Measurements from ENCODE around the gene FBXO11. TPM values are rescaled to one million over a fixed set of nuclear protein-coding genes. Genes with fewer than 3 reads are reported as not detected.

FBXO11 gene
- total RNA-seq, 4 donors from 2014 or later, result 19.8 to 80.6 (median 49.8) TPM

- no peaks in the 10 kb centered on the region for H3K9me3 ChIP-seq
- peaks cover 4 to 87% (median 41%) of the 10 kb centered on the region in 4 donors for H3K36me3 ChIP-seq
- H3K4me3 ChIP-seq, result no peak overlapping the region
- TF ChIP-seq POLR2A (IDR thresholded peaks at IDR 0.05) (no peak), CTCF (IDR thresholded peaks at IDR 0.05) (no peak), EP300 (IDR thresholded peaks at IDR 0.05; ENCODE audit: low read depth) (no peak), POLR2AphosphoS5 (IDR thresholded peaks at IDR 0.05) (no peak)
- no peak overlapping the region for H3K27ac ChIP-seq
- intact Hi-C loops (cut with DNase I; ENCODE audit: low total_unique reads), result no loop called here
- H3K27me3 ChIP-seq, result no peaks in the 10 kb centered on the region
- no peak for DNase-seq
- no peaks in the 10 kb centered on the region for H3K4me1 ChIP-seq
- 81 to 100% methylated on average over 1 of the region's 1 CpG for WGBS, 2 donors (ENCODE audit: low coverage in 1 of 2)
- in situ Hi-C loops (cut with MboI; ENCODE audit: low pct_ligation_motif_present in 1 of 4, low pct_unique_long_range_greater_than_20kb in 1 of 4, low sequenced_read_pairs in 3 of 4), result no loop called here
Measured at GRCh38 chr2:47803770-47804169, 102.5 kb downstream of the FBXO11 start.

GRCh38 chr2:47803363-47803762 is 102.9 kb downstream of the FBXO11 start:
- H3K36me3 ChIP-seq, result peaks cover 4 to 85% (median 40%) of the 10 kb centered on the region in 4 donors
- H3K4me3 ChIP-seq, result no peak overlapping the region
- intact Hi-C loops (cut with DNase I; ENCODE audit: low total_unique reads), result no loop called here
- H3K27ac ChIP-seq, result no peak overlapping the region
- no peaks in the 10 kb centered on the region for H3K4me1 ChIP-seq
- TF ChIP-seq CTCF (IDR thresholded peaks at IDR 0.05), result no peak
- TF ChIP-seq EP300 (IDR thresholded peaks at IDR 0.05; ENCODE audit: low read depth), result no peak
- TF ChIP-seq POLR2A (IDR thresholded peaks at IDR 0.05), result no peak
- no peak for TF ChIP-seq POLR2AphosphoS5 (IDR thresholded peaks at IDR 0.05)
- in situ Hi-C loops (cut with MboI; ENCODE audit: low pct_ligation_motif_present in 1 of 4, low pct_unique_long_range_greater_than_20kb in 1 of 4, low sequenced_read_pairs in 3 of 4), result no loop called here
- 94 to 98% methylated on average over 6 to 7 of the region's 7 CpGs for WGBS, 2 donors (ENCODE audit: low coverage in 1 of 2)
- no peaks in the 10 kb centered on the region for H3K9me3 ChIP-seq
- H3K27me3 ChIP-seq, result no peaks in the 10 kb centered on the region
- DNase-seq, result no peak

GRCh38 chr2:47801118-47801517 is 105.2 kb downstream of the FBXO11 start:
- WGBS, 2 donors (ENCODE audit: low coverage in 1 of 2), result 96 to 100% methylated on average over 2 to 3 of the region's 3 CpGs
- intact Hi-C loops (cut with DNase I; ENCODE audit: low total_unique reads) (no loop called here), in situ Hi-C loops (cut with MboI; ENCODE audit: low pct_ligation_motif_present in 1 of 4, low pct_unique_long_range_greater_than_20kb in 1 of 4, low sequenced_read_pairs in 3 of 4) (no loop called here)
- H3K4me3 ChIP-seq, result no peak overlapping the region
- no peaks in the 10 kb centered on the region for H3K4me1 ChIP-seq
- no peak overlapping the region for H3K27ac ChIP-seq
- no peaks in the 10 kb centered on the region for H3K9me3 ChIP-seq
- TF ChIP-seq POLR2A (IDR thresholded peaks at IDR 0.05) (no peak), POLR2AphosphoS5 (IDR thresholded peaks at IDR 0.05) (no peak), EP300 (IDR thresholded peaks at IDR 0.05; ENCODE audit: low read depth) (no peak), CTCF (IDR thresholded peaks at IDR 0.05) (no peak)
- peaks cover 3 to 73% (median 37%) of the 10 kb centered on the region in 4 donors for H3K36me3 ChIP-seq
- H3K27me3 ChIP-seq, result no peaks in the 10 kb centered on the region
- no peak for DNase-seq

- intact Hi-C loops (cut with DNase I; ENCODE audit: low total_unique reads), result no loop called here
- Histone ChIP-seq H3K4me3 (no peak overlapping the region), H3K27me3 (no peaks in the 10 kb centered on the region), H3K27ac (no peak overlapping the region), H3K36me3 (peaks cover 3 to 57% (median 29%) of the 10 kb centered on the region in 4 donors), H3K4me1 (no peaks in the 10 kb centered on the region), H3K9me3 (no peaks in the 10 kb centered on the region)
- in situ Hi-C loops (cut with MboI; ENCODE audit: low pct_ligation_motif_present in 1 of 4, low pct_unique_long_range_greater_than_20kb in 1 of 4, low sequenced_read_pairs in 3 of 4), result no loop called here
- no peak for DNase-seq
- no peak for TF ChIP-seq CTCF (IDR thresholded peaks at IDR 0.05)
- TF ChIP-seq EP300 (IDR thresholded peaks at IDR 0.05; ENCODE audit: low read depth), result no peak
- TF ChIP-seq POLR2AphosphoS5 (IDR thresholded peaks at IDR 0.05), result no peak
- no peak for TF ChIP-seq POLR2A (IDR thresholded peaks at IDR 0.05)
- WGBS, 2 donors (ENCODE audit: low coverage in 1 of 2), result 92 to 95% methylated on average over 6 of the region's 6 CpGs
Measured at GRCh38 chr2:47799031-47799609, 107.2 kb downstream of the FBXO11 start.

Data from transverse colon (tissue), 4 donors.